Right cardiac atrium (tissue), 5 donors: ENCODE results near the gene CEACAM7. TPM values are rescaled to one million over a fixed set of nuclear protein-coding genes. Genes with fewer than 3 reads are reported as not detected.
"Not testable (repeated sequence)": the region's sequence is repeated elsewhere in the genome, so short reads cannot be mapped to it uniquely, and the experiment has no call there.

ENCODE experiments used
- ATAC-seq, 2 donors: fragments of 200-7000 bp; cut with Tn5 transposase; one replicate each; pipeline versions ENCODE4 v1.8.0 to v1.9.1; 2020; ENCODE audit warnings: moderate library complexity in 2 of 2, mild to moderate bottlenecking in 1 of 2
- DNase-seq, 3 donors: peaks; one replicate each; pipeline ENCODE4 v3.0.0-alpha.2; 2020
- H3K27ac ChIP-seq: one replicate; pipeline ENCODE4 v1.5.1; 2013; ENCODE audit warnings: mild to moderate bottlenecking, low read length, control low read depth, moderate library complexity
- H3K27me3 ChIP-seq: one replicate; pipeline ENCODE4 v1.6.1; 2013; ENCODE audit not compliant: control insufficient read depth, insufficient read depth
- H3K4me1 ChIP-seq: one replicate; pipeline ENCODE4 v1.6.1; 2013; ENCODE audit warnings: low read length; ENCODE audit not compliant: control insufficient read depth, insufficient read depth
- H3K4me3 ChIP-seq: one replicate; pipeline ENCODE4 v1.5.1; 2013; ENCODE audit warnings: low read length, control low read depth
- H3K9me3 ChIP-seq: one replicate; pipeline ENCODE4 v1.6.1; 2013; ENCODE audit warnings: low read length; ENCODE audit not compliant: control insufficient read depth
- WGBS: extraction: QIAGEN DNeasy Blood & Tissue Kit; methylation state at CpG from one replicate; pipeline ENCODE4 v1.1.7; 2013; 5-methylcytosine and 5-hydroxymethylcytosine counted together
- intact Hi-C, 4 donors: fragments of 100-400 bp; cut with DNase I; formaldehyde crosslinking; loops; one replicate each; pipeline versions ENCODE4 v1.11.0 to v1.14.0; 2022 to 2023
- long read RNA-seq, 4 donors: library from polyadenylated mRNA; unstranded; transcript quantifications; one replicate each; pipeline ENCODE4 v2.0.0, GENCODE V29; 2020 to 2021
- polyA plus RNA-seq: library from polyadenylated mRNA; stranded (reverse); fragments of 200-250 nt; gene quantifications from one replicate; pipeline ENCODE4 v1.2.3, GENCODE V29; 2013
- total RNA-seq, 4 donors: library from RNA; stranded (reverse); fragmentation: NEBNext Ultra II Directional; extraction: Animal tissue kit (Norgen Biotek cat#: 25700); gene quantifications; one replicate each; pipeline ENCODE4 v1.2.1, GENCODE V29; 2021
- donor health status: healthy with polysubstance abuse.
- donor health status: DM: no; HTN: yes; CAD: no.
- donor health status: DM: no; HTN: no; CAD: no.
- donor health status: DM: no; HTN: yes; CAD: no; lungs with severe emphysema.
- donor health status: DM: yes; HTN: yes; CAD: no.

The CEACAM7 gene
- total RNA-seq (not detected), polyA plus RNA-seq (not detected)
- long read RNA-seq, donor 1, result 0 reads
- long read RNA-seq, donor 2, result 0 reads
- long read RNA-seq, donor 3, result 0 reads
- long read RNA-seq, donor 4, result 0 reads

DNA sequence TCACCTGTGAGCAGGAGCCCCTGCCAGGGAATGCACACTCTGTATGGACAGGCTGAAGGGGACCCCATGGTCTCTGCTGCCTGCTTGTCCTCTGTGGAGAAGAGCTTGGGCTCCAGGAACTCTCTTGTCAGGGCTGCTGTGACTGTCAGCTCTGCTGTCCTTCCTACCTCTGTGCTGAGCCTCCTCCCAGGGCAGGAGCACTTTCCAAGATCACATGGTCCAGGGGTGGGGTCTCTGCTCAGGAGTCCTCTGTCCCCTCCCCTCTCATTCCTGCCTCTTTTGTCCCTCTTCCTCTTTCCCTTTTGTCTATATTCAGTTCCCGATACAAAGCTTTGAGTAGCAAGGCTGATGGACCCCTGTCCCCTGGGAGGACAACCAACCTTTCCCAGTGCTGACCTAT is at the start of gene CEACAM7:
Gene CEACAM7 (minus strand): TSS at position 173 of the 400 bp plus-strand sequence. CDS start 105 bp downstream, at position 68.
- Histone ChIP-seq H3K27ac (no peak within 1 kb of the TSS), H3K4me3 (no peak within 1 kb of the TSS), H3K27me3 (no peaks in the 10 kb centered on the region), H3K9me3 (peaks cover 4% of the 10 kb centered on the region), H3K4me1 (no peaks in the 10 kb centered on the region)
- WGBS, result 63% methylated on average over 1 of the region's 1 CpG
- no peak for ATAC-seq
- intact Hi-C loops, result no loop called here
- no peak for DNase-seq

GRCh38 chr19:41735071-41735600 is 47.1 kb upstream of the CEACAM7 start:
- Histone ChIP-seq H3K27ac (no peak overlapping the region), H3K4me1 (no peaks in the 10 kb centered on the region), H3K9me3 (no peaks in the 10 kb centered on the region), H3K4me3 (no peak overlapping the region), H3K27me3 (peaks cover 3% of the 10 kb centered on the region)
- ATAC-seq, result no peak
- intact Hi-C loops, result no loop called here
- 70% methylated on average over 5 of the region's 5 CpGs for WGBS
- no peak for DNase-seq

GRCh38 chr19:41734585-41734984 is 46.5 kb upstream of the CEACAM7 start:
- no peak overlapping the region for H3K4me3 ChIP-seq
- 70% methylated on average over 3 of the region's 3 CpGs for WGBS
- intact Hi-C loops, result no loop called here
- no peak overlapping the region for H3K27ac ChIP-seq
- ATAC-seq (no peak), DNase-seq (no peak)
- H3K27me3 ChIP-seq, result peaks cover 3% of the 10 kb centered on the region
- H3K9me3 ChIP-seq, result no peaks in the 10 kb centered on the region
- H3K4me1 ChIP-seq, result no peaks in the 10 kb centered on the region

- no peaks in the 10 kb centered on the region for H3K4me1 ChIP-seq
- peaks cover 3% of the 10 kb centered on the region for H3K27me3 ChIP-seq
- 73% methylated on average over 4 of the region's 4 CpGs for WGBS
- H3K4me3 ChIP-seq, result no peak overlapping the region
- H3K9me3 ChIP-seq, result no peaks in the 10 kb centered on the region
- no peak overlapping the region for H3K27ac ChIP-seq
- DNase-seq (no peak), ATAC-seq (no peak)
- intact Hi-C loops, result no loop called here
Measured at GRCh38 chr19:41734156-41734555, 46.1 kb upstream of the CEACAM7 start.

DNA sequence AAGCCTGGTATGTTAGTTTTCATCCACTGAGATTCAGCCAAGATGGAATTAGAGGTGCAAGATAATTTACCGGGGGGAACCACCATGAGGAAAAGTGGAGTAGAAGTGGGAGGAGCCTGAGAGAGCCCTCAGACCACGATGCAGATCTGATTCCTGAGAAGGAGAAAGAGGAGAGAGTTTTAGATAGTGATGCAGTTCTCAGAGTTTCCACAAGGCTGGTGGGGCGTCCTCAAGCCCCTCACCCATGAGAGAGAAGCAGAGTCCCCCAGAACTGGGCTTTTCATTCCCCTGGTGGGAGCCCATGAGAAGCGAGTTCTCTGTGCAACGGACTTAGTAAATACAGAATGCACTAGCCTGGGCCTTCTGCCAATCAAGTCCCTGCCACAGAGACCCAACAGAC is 38.4 kb upstream of the CEACAM7 start:
- H3K9me3 ChIP-seq, result no peaks in the 10 kb centered on the region
- peaks cover 5% of the 10 kb centered on the region for H3K27me3 ChIP-seq
- H3K4me1 ChIP-seq, result no peaks in the 10 kb centered on the region
- H3K27ac ChIP-seq, result no peak overlapping the region
- intact Hi-C loops, result no loop called here
- DNase-seq, result no peak
- H3K4me3 ChIP-seq, result no peak overlapping the region
- no peak for ATAC-seq
- 28% methylated on average over 5 of the region's 5 CpGs for WGBS

- WGBS, result 84% methylated on average over 3 of the region's 3 CpGs
- no peak for DNase-seq
- Histone ChIP-seq H3K4me3 (no peak overlapping the region), H3K9me3 (no peaks in the 10 kb centered on the region), H3K27me3 (no peaks in the 10 kb centered on the region), H3K4me1 (no peaks in the 10 kb centered on the region), H3K27ac (no peak overlapping the region)
- ATAC-seq, result no peak
- intact Hi-C loops, result no loop called here
Measured at GRCh38 chr19:41720103-41720502, 32.0 kb upstream of the CEACAM7 start.

DNA sequence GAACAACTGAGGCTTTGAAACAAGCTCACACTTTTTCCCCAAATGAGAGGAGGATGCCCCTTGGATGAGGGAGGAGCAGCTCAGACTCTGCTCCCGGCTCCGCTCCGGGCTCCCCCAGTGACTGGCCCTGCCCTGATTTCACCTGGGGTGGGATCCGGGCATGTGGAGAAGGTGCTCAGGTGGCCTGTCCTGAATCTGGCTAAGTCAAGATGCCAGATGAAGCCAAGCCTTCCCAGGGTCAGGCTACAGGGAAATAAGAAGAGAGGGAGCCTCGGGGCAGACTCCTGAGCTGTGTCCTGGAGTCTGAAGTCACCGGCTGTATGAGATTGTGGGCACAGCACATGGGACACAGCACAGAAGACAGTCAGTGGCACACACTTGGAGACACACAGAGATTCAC is 30.7 kb upstream of the CEACAM7 start:
- no peak overlapping the region for H3K4me3 ChIP-seq
- H3K27ac ChIP-seq, result no peak overlapping the region
- 72% methylated on average over 6 of the region's 6 CpGs for WGBS
- no peak for ATAC-seq
- H3K27me3 ChIP-seq, result no peaks in the 10 kb centered on the region
- intact Hi-C loops, result no loop called here
- H3K4me1 ChIP-seq, result no peaks in the 10 kb centered on the region
- no peaks in the 10 kb centered on the region for H3K9me3 ChIP-seq
- no peak for DNase-seq

DNA sequence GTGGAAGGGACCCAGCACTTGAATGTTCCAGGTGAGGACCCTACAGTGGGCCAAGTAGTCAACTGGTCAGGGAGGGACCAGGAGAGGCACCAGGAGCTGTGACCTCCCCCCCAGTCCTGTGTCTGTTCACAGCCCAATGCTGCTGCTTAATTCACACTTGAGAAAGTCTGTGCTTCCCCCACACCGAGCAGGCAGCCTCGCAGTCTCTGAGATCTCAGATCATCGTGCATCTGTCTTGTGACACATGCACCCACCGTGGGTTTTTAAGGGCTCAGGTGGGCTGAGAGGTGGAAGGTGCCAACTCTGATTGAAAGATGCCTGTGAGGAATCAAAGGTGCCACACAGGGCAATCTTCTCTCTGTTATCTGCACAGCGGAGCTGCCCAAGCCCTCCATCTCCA is 26.5 kb upstream of the CEACAM7 start:
- Histone ChIP-seq H3K9me3 (no peaks in the 10 kb centered on the region), H3K27me3 (no peaks in the 10 kb centered on the region), H3K27ac (no peak overlapping the region), H3K4me1 (no peaks in the 10 kb centered on the region), H3K4me3 (no peak overlapping the region)
- DNase-seq (no peak), ATAC-seq (no peak)
- WGBS, result 73% methylated on average over 5 of the region's 5 CpGs
- intact Hi-C loops, result no loop called here

DNA sequence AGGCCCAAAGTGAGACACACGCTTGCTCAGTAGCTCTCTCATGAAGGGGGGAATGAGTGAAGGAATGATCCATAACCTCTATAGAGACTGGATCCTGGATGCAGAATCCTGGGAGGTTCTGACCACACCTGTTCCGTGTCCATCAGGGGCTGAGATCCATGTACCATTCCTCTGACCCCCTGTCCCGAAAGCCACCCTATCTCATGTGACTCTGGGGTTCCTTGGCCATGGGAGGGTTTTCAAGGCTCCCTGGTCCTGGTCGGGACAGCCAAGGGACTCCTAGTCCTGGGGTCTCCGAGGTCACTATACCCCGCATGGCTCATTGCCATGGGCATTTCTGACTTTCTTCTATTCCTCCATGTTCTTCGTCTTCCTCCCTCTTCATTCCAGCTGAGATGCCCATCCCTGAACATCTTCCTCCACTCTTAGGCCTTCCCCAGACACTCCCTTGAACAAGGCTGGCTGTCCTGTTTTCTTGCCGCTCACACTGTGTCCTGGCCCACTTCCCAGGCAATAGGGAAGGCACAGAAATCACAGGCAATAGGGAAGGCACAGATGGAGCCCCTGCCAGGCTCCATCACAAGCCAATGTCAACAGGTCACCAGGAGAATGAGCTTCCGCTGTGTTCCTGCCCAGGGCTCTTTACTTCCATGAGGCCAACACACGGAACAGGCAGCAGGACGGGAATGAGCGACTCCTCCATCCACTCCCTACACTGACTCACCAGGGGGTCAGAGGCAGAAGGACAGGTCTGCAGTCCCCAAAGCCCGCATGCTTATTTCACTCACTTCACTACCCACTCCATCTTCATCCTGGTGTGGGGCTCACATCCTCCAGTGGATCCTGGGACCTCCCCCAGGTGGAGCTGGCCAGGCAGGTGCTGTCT is 23.5 kb upstream of the CEACAM7 start:
- Histone ChIP-seq H3K9me3 (no peaks in the 10 kb centered on the region), H3K4me1 (no peaks in the 10 kb centered on the region), H3K27ac (no peak overlapping the region), H3K4me3 (no peak overlapping the region), H3K27me3 (no peaks in the 10 kb centered on the region)
- WGBS, result 77% methylated on average over 13 of the region's 13 CpGs
- intact Hi-C loops, result no loop called here
- ATAC-seq (no peak), DNase-seq (no peak)

GRCh38 chr19:41709951-41710645 is 22.0 kb upstream of the CEACAM7 start:
- no peak overlapping the region for H3K27ac ChIP-seq
- H3K27me3 ChIP-seq, result no peaks in the 10 kb centered on the region
- WGBS, result 77% methylated on average over 8 of the region's 8 CpGs
- no peaks in the 10 kb centered on the region for H3K9me3 ChIP-seq
- intact Hi-C loops, result no loop called here
- H3K4me3 ChIP-seq, result no peak overlapping the region
- no peak for ATAC-seq
- no peaks in the 10 kb centered on the region for H3K4me1 ChIP-seq
- no peak for DNase-seq

GRCh38 chr19:41709516-41709915 is 21.4 kb upstream of the CEACAM7 start:
- H3K27ac ChIP-seq, DNase-seq, intact Hi-C loops, H3K9me3 ChIP-seq, ATAC-seq, H3K4me1 ChIP-seq, H3K27me3 ChIP-seq, H3K4me3 ChIP-seq: not testable (repeated sequence)
- 81% methylated on average over 8 of the region's 8 CpGs for WGBS
